HepG2 (cell line): ENCODE results near the gene PELO.

ENCODE experiments used
- BRCA1 ChIP-seq: sonication (generic); formaldehyde crosslinking; IDR thresholded peaks from 2 replicates; pipeline ENCODE4 v1.4.0; 2020; ENCODE audit warnings: missing genetic modification reagents
- E2F5 ChIP-seq: sonication (generic); formaldehyde crosslinking; conservative IDR thresholded peaks from 2 replicates; pipeline ENCODE4 v1.4.0; 2020; ENCODE audit warnings: missing genetic modification reagents
- ESRRA ChIP-seq: sonication (generic); formaldehyde crosslinking; IDR thresholded peaks from 2 replicates; pipeline ENCODE4 v1.5.1; 2020; ENCODE audit warnings: mild to moderate bottlenecking, low read depth, missing genetic modification reagents
- KLF9 ChIP-seq: IDR thresholded peaks from 2 replicates; pipeline ENCODE4 v1.6.1; 2016; ENCODE audit warnings: low read depth
- MAF1 ChIP-seq: sonication (generic); formaldehyde crosslinking; IDR thresholded peaks from 2 replicates; pipeline ENCODE4 v1.5.0; 2020; ENCODE audit warnings: missing genetic modification reagents, borderline replicate concordance
- ZNF101 ChIP-seq: sonication (generic); formaldehyde crosslinking; IDR thresholded peaks from 2 replicates; pipeline ENCODE4 v1.4.0; 2020; ENCODE audit warnings: mild to moderate bottlenecking, low read depth, missing genetic modification reagents, borderline replicate concordance

GRCh38 chr5:52743970-52744369 lies 43.7 kb upstream of the PELO start:
- TF ChIP-seq E2F5 (CRISPR knock-in tag) (no peak), MAF1 (no peak), ZNF101 (no peak), BRCA1 (CRISPR knock-in tag) (no peak), ESRRA (CRISPR knock-in tag) (no peak), KLF9 (no peak)
